Neural cell (in vitro differentiated cells): ENCODE data around the gene TLE1.

Source experiments
- EP300 ChIP-seq: fragments of 450-650 bp; conservative IDR thresholded peaks from 2 replicates; pipeline ENCODE4 v1.6.1; 2014; ENCODE audit warnings: antibody characterized with exemption, mild to moderate bottlenecking, moderate library complexity; ENCODE audit not compliant: poor library complexity, severe bottlenecking
- EZH2 ChIP-seq: fragments of 200-600, 300-800 bp; shearing (Covaris generic), sonication (generic); IDR thresholded peaks from 2 replicates; pipeline ENCODE4 v1.6.1; 2014; ENCODE audit warnings: antibody characterized with exemption, low read length, borderline replicate concordance, mild to moderate bottlenecking; ENCODE audit not compliant: insufficient read depth, poor library complexity, severe bottlenecking
- POLR2AphosphoS5 ChIP-seq: IDR thresholded peaks from 2 replicates; pipeline ENCODE4 v1.6.1; 2012
- RAD21 ChIP-seq: fragments of 450-650 bp; conservative IDR thresholded peaks from 2 replicates; pipeline ENCODE4 v1.6.1; 2014; ENCODE audit warnings: antibody characterized with exemption, mild to moderate bottlenecking, moderate library complexity
- TAF1 ChIP-seq: IDR thresholded peaks from 2 replicates; pipeline ENCODE4 v1.6.1; 2012; ENCODE audit warnings: low read depth
- TF ChIP-seq, protein P1 (sequence below): fragments of 450-650 bp; IDR thresholded peaks from 2 replicates; pipeline ENCODE4 v1.5.1; 2014; ENCODE audit warnings: antibody characterized with exemption, mild to moderate bottlenecking, moderate library complexity; ENCODE audit not compliant: poor library complexity, severe bottlenecking

DNA sequence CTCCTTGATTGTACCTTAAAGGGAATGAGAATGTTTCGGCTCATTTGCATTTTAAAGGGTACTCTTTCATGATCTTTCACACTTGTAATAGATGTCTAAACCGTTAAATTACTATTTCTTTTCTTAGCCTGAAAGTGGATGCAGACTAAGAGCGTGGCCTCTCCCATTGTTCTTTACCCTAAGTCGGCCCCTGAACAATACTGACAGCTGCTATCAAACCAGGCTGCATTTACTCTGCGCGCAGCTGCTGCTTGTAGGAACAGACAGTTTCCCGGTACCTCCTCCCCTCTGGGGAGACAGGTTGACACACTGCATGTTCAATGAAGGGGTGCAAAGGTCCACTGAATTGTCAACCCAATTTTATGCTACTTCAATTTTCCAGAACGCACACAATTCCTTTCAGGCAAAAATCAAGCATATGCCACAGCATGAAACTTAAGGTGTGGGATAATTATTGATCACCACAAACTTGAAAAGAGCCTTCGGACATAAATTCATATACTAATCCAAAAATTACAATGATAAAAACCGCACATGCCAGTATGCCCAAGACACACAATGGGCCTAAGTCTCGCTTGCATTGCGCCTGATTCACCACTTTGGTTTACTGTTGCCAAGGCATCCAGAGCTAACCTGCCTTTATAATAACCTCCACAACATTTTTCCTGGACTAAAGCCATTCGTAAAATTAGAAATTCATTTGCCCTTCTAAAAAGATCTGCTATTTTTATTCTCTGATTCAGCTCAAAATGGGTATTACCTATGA lies 39.7 kb downstream of the TLE1 start:
- TF ChIP-seq, protein P1, sequence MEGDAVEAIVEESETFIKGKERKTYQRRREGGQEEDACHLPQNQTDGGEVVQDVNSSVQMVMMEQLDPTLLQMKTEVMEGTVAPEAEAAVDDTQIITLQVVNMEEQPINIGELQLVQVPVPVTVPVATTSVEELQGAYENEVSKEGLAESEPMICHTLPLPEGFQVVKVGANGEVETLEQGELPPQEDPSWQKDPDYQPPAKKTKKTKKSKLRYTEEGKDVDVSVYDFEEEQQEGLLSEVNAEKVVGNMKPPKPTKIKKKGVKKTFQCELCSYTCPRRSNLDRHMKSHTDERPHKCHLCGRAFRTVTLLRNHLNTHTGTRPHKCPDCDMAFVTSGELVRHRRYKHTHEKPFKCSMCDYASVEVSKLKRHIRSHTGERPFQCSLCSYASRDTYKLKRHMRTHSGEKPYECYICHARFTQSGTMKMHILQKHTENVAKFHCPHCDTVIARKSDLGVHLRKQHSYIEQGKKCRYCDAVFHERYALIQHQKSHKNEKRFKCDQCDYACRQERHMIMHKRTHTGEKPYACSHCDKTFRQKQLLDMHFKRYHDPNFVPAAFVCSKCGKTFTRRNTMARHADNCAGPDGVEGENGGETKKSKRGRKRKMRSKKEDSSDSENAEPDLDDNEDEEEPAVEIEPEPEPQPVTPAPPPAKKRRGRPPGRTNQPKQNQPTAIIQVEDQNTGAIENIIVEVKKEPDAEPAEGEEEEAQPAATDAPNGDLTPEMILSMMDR = no peak
- peak; percentile 40 for TF ChIP-seq RAD21
- peak; percentile 83 for TF ChIP-seq EP300
- no peak for TF ChIP-seq EZH2
- TF ChIP-seq TAF1 = peak; percentile 19
- TF ChIP-seq POLR2AphosphoS5 = peak; percentile 59
